ENCODE data around the gene PIR. TPM values are rescaled to one million over a fixed set of nuclear protein-coding genes. Genes with fewer than 3 reads are reported as not detected.

PIR gene
- total and polyA plus RNA-seq, 2 of the 8 experiments (the other 6 are each of a cell fraction or from before 2014, with no cell fraction given) = 6.4 to 10.3 TPM

GRCh38 chrX:15438332-15438731 lies 54.8 kb downstream of the PIR start:
- Histone ChIP-seq H3K9ac (replicated peaks in 1 of 4; ENCODE audit: extremely low read depth in 1 of 4, low read depth in 3 of 4, low read length in 3 of 4) (no peak overlapping the region), H3K9me3 (ENCODE audit: insufficient read depth in 2 of 2, low read depth in 1 of 2, low read length in 1 of 2) (no peaks in the 10 kb centered on the region), H3K27ac (ENCODE audit: low read depth, low read length) (no peak overlapping the region), H3K18ac (ENCODE audit: extremely low read depth, low read length) (no peak overlapping the region), H4K20me1 (replicated peaks in 1 of 2; ENCODE audit: control insufficient read depth in 1 of 2, insufficient read depth in 2 of 2, low read length in 2 of 2) (no peaks in the 10 kb centered on the region), H3K23me2 (ENCODE audit: low read depth, low read length) (no peaks in the 10 kb centered on the region), H3K27me3 (replicated peaks in 1 of 4; ENCODE audit: control insufficient read depth in 3 of 4, extremely low read depth in 1 of 4, insufficient read depth in 3 of 4, low read length in 3 of 4) (no peaks in the 10 kb centered on the region), H2BK5ac (ENCODE audit: low read depth, low read length) (no peak overlapping the region), H3K79me1 (ENCODE audit: low read depth, low read length) (no peaks in the 10 kb centered on the region), H3K4me3 (ENCODE audit: extremely low read depth in 1 of 4, insufficient read depth in 2 of 4, low read depth in 3 of 4, low read length in 4 of 4) (no peak overlapping the region), H2BK20ac (ENCODE audit: low read length) (no peak overlapping the region), H3K4me2 (ENCODE audit: insufficient read depth in 1 of 2, low read depth in 2 of 2, low read length in 2 of 2) (no peak overlapping the region), H2BK120ac (replicated peaks; ENCODE audit: low read depth, low read length) (no peak overlapping the region), H3K79me2 (ENCODE audit: control insufficient read depth in 1 of 2, insufficient read depth in 2 of 2, low read length in 2 of 2) (no peaks in the 10 kb centered on the region), H2AK5ac (ENCODE audit: low read depth, low read length) (no peak overlapping the region), H4K91ac (replicated peaks; ENCODE audit: insufficient read length, low read length) (no peak overlapping the region), H3K4ac (replicated peaks; ENCODE audit: insufficient read length, low read depth, low read length) (no peak overlapping the region), H2BK15ac (ENCODE audit: low read length) (no peak overlapping the region), H3K4me1 (replicated peaks in 1 of 4; ENCODE audit: control insufficient read depth in 3 of 4, insufficient read depth in 4 of 4, low read length in 3 of 4) (no peaks in the 10 kb centered on the region), H3K14ac (ENCODE audit: insufficient read length) (no peak overlapping the region), H3K23ac (ENCODE audit: insufficient read length) (no peak overlapping the region), H3K56ac (replicated peaks; ENCODE audit: insufficient read length, low read depth, low read length) (no peak overlapping the region), H4K5ac (ENCODE audit: insufficient read length, low read depth, low read length) (no peak overlapping the region), H4K8ac (ENCODE audit: extremely low read depth, insufficient read depth, low read length) (no peak overlapping the region), H3K36me3 (ENCODE audit: control insufficient read depth in 2 of 4, insufficient read depth in 4 of 4, low read length in 3 of 4) (no peaks in the 10 kb centered on the region), H2BK12ac (ENCODE audit: low read depth, low read length) (no peak overlapping the region), H2AFZ (ENCODE audit: low read length) (no peak overlapping the region)
- ChIA-PET CTCF (ENCODE audit: partially characterized antibody) (no interaction called here), POLR2A (ENCODE audit: partially characterized antibody) (no interaction called here)
- DNase-seq (ENCODE audit: low read depth in 1 of 2, low spot score in 2 of 2) (no peak), FAIRE-seq (no peak)
- WGBS, 2 experiments (ENCODE audit: extremely low coverage in 1 of 2, insufficient coverage in 1 of 2, insufficient read length in 1 of 2, insufficient replicate concordance in 2 of 2, low coverage in 1 of 2, low lambda C conversion rate in 2 of 2, missing lambda C conversion rate in 1 of 2) = 81% methylated on average over 3 of the region's 3 CpGs; no CpG with 5 or more reads in 1 of the 2 experiments
- TF ChIP-seq RAD21 (IDR thresholded peaks at IDR 0.05 in 1 of 2, conservative IDR thresholded peaks at IDR 0.05 in 1 of 2; ENCODE audit: low read depth in 2 of 2, low read length in 2 of 2) (no peak), ATF2 (IDR thresholded peaks at IDR 0.05; ENCODE audit: low read length) (no peak), SRF (IDR thresholded peaks at IDR 0.05; ENCODE audit: low read depth, low read length) (no peak), SIRT6 (IDR thresholded peaks at IDR 0.05; ENCODE audit: low read length) (no peak), YY1 (IDR thresholded peaks at IDR 0.05; ENCODE audit: low read depth, low read length) (no peak), SP1 (IDR thresholded peaks at IDR 0.05; ENCODE audit: low read depth, low read length) (no peak), RFX5 (IDR thresholded peaks at IDR 0.05; ENCODE audit: borderline replicate concordance, low read depth, low read length) (no peak), RNF2 (IDR thresholded peaks at IDR 0.05; ENCODE audit: borderline replicate concordance, low read depth, low read length, missing control alignments, poor library complexity, severe bottlenecking) (no peak), EP300 (IDR thresholded peaks at IDR 0.05; ENCODE audit: borderline replicate concordance in 1 of 2, low read depth in 2 of 2, low read length in 2 of 2) (no peak), CTBP2 (IDR thresholded peaks at IDR 0.05; ENCODE audit: borderline replicate concordance, insufficient read depth, insufficient read length, low read length) (no peak), HDAC6 (IDR thresholded peaks at IDR 0.05; ENCODE audit: low read depth, low read length) (no peak), HDAC2 (IDR thresholded peaks at IDR 0.05; ENCODE audit: borderline replicate concordance in 1 of 2, low read depth in 2 of 2, low read length in 2 of 2) (no peak)

Data from H1 (cell line).